CD4-positive, alpha-beta T cell treated with Interleukin-4 for 4 hours (primary cell): ENCODE results near the gene GALNT12.

Experiments
- DNase-seq: peaks from one replicate; pipeline ENCODE4 v3.0.0-alpha.2; 2020

GALNT12 gene

DNA sequence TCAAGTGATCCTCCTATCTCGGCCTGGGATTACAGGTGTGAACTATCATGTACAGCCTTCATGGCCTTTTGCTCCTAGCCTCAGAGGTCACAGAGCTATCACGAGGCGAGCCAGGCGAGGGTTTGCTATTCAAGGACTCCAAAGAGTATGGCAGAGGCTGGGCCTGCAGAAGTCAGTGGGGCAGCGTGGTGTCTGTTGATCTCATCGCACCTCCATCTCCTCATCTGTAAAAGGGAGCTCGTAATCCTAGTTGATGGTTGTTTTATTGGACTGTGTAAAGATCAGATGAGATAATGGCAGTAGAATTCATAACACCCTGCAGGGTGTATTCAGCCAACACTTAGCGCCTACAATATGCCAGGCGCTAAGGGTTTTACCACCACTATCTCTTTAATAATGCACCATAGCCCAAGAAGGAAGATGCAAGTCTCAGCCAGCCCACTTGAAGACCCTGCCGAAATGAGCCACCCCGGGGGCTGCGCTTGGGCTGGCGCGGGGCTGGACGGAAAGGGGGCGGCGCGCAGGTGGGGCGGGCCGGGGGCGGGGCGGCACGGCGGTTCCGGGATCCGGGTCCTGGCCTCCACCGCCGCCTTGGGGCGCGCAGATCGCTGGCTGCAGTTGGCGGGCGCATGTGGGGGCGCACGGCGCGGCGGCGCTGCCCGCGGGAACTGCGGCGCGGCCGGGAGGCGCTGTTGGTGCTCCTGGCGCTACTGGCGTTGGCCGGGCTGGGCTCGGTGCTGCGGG, at the start of gene GALNT12:
GALNT12 (plus strand) TSS at position 601 of the 744 bp plus-strand sequence; CDS start at position 630, 29 bp downstream.
- DNase-seq, result peak; percentile 42

DNA sequence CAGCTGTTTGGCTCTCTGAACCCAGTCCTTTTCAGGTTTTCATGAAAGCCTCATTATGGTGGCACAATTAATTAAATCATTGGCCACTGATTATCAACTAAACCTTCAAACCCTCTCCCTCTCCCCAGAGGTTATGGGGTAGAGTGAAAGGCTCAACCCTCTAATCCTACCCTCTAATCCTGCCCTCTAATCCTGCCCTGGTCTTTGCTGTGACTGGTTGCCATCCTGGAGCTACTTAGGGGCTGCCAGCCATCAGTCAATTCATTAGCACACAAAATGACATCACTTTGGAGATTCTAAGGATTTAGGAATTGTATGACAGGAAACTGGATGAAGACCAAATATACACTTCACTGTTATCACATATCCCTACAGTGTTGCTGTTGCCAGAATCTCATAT, 47.2 kb upstream of the GALNT12 start:
- no peak for DNase-seq

DNA sequence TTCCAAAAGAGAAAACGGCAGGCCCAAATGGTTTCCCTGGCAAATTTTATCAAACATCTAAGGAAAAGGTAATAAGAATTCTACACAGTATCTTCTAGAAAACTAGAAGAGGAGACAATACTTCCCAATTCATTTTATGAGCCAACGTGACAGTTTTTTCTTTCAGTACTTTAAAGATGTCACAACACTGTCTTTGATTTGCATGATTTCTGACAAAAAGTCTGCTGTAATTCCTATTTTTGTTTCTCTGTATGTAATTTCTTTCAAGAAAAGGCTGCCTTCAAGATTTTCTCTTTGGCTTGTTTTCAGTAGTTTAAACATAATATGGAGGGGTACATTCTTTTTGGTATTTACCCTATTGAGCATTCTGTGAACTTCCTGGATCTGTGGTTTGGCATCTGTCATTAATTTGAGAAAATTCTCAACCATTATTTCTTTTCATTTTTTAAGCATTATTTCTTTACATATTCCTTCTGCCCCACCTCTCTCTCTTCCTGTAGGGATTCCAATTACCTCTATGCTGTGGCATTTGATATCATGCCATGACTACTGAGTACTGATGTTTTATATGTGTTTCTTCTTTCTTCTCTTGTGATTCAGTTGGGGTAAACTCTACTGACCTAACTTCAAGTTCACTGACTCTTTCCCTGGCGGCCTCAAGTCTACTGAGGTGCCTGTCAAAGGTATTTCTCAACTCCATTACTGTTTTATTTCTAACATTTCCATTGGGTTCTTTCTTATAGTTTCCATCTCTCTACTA, 43.3 kb upstream of the GALNT12 start:
- DNase-seq, result no peak

DNA sequence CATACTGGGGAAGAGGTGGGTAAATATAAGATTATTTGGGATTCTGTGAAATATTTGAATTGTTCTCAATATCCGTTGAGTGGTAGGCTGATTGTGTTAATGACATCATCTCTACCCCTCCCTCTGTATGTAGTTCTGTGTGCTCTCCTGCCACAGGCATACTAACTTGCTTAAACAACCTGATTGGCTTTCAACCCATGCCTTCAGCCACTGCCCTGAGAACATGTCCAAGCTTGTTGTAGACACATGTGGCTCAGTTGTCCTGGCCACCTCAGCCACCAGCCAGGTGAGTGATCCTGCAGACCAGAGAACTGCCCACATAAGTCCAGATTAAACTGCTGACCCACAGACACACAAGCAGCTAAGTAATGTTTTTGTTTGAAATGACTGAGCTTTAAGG, 42.2 kb upstream of the GALNT12 start:
- no peak for DNase-seq

DNA sequence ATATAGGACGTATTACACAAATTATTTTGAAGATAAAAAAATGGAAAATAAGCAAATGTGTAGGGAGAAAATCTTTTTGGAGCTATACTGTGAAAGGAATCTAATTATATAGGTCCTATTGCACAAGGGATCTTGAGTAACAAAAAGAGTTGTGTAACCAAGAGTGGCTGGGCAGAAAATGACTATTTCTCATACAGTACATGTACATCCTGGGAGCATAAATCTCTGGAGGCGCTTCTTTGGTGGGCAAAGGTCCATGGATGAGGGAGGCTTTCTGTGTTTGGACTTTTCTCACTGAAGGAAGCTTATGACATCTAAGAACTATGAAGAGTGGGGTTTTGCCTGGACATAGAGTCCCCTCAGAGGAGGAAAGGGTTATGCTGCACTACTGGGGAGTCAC, 40.9 kb upstream of the GALNT12 start:
- no peak for DNase-seq

GRCh38 chr9:98767196-98767595, 40.3 kb upstream of the GALNT12 start:
- no peak for DNase-seq

- no peak for DNase-seq
Measured at GRCh38 chr9:98767915-98768314, 39.6 kb upstream of the GALNT12 start.

GRCh38 chr9:98768344-98768743, 39.1 kb upstream of the GALNT12 start:
- DNase-seq, result no peak

- DNase-seq, result no peak
Measured at GRCh38 chr9:98770717-98771116, 36.8 kb upstream of the GALNT12 start.

DNA sequence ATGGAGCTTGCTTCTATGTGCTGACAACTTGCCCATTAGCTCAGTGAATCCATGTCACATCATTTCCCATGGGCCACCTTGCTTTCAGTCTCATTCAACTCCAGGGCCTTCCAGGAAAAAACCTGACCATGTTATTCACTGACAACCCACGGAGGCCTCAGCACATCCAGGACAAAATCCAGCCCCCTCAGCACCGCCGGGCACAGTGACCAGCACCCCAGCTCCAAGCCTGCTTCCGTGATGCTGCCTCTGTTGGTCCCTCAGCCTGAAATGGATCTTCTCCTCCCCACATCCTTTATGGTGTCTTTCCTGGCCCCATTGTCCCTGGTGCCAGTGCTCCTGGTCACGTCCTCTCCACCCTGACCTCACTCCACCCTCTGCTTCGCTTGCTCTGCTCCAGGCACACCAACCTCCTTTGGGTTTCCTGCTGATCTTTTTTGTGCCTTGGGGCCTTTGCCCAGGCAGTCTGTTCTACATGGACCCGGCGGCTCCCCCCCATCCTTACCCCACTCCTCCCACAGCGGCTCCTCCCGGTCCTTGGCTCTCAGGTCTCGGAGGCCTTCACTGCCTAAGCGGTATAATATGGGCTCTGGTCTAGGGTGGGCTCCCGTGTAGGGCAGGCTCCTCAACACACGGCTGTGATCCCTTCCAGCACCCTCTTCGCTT, 36.1 kb upstream of the GALNT12 start:
- no peak for DNase-seq

DNA sequence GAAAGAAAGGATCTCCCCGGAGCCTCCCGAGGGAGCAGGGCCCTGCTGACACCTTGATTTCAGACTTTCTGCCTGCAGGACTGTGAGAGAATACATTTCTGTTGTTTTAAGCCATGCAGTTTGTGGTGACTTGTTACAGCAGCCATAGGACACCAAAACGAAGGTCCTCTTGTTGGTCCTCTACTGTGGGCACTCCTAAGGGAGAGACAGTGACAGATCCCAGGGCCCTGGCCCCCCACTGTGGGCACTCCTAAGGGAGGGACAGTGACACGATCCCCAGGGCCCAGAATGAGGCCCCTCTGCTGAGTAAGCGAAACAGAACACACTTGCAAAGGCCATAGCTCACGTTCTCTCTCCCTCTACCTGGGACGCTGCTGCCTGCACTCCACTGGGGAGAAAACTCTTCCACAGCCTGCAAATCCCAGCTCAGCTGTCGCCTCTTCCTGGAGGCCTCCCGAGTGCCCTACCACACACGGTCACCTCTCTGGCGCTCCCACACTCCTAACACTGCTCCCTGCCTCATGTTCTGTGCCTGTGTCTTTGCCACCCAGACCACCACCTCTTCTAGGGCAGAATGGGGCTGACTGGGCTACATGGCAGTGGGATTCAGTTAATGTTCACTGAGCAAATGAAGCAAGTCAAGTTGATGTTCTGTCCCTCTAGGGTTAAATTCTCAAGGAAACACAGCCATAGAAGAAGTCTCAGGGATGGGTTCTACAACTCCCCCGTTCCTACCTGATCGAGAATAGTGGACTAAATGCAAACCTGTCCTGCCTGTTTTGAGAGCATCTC, 34.9 kb upstream of the GALNT12 start:
- DNase-seq, result no peak

- DNase-seq, result no peak
Measured at GRCh38 chr9:98773721-98774120, 33.7 kb upstream of the GALNT12 start.

GRCh38 chr9:98774746-98775145, 32.7 kb upstream of the GALNT12 start:
- DNase-seq, result no peak

- peak; percentile 40 for DNase-seq
Measured at GRCh38 chr9:98775831-98776441, 31.5 kb upstream of the GALNT12 start.

- no peak for DNase-seq
Measured at GRCh38 chr9:98777618-98778017, 29.9 kb upstream of the GALNT12 start.

GRCh38 chr9:98778251-98778650, 29.2 kb upstream of the GALNT12 start:
- DNase-seq, result no peak

GRCh38 chr9:98778711-98779530, 28.5 kb upstream of the GALNT12 start:
- DNase-seq, result no peak

- DNase-seq, result no peak
Measured at GRCh38 chr9:98780059-98780749, 27.3 kb upstream of the GALNT12 start.

DNA sequence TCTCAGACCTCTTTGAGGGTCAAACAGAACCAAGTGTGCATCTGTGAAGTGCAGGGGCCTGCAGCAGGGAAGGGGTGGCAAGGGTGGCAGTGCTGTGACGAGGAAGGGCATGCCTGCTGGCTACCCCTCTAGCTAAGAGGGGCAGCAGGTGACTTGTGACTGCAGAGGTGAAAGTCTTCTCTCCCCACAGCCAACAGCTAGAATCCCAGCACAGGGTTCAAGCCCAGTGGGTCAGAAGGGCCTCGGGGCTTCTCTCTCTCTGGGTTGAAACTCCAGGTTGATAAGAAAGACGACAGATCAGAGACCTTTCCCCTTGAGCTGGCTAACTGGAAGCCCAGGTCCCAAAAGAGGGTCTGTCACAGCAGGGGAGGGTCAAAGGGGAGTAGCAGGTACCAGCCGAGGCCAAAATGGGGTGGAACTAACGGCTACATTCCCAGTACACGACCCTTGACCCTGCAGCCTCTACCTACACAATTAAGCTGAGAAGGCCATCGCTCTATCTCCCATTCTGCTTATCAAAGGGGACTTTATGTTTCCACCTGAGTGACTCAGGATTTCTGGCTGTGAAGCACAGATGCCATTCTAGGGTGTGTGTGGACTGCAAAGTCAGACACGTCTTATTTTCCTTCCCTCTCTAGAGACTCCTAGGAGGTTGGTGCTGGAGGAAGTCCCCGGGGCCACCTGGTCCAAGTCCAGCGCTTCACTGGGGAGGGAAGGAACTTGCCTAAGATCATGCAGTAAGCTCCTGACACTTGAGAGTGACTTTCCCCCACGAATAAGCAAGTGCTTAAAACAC, 25.7 kb upstream of the GALNT12 start:
- DNase-seq, result no peak
